Astrocyte of the hippocampus (primary cell): ENCODE results near the gene KSR2.
"Not testable (repeated sequence)": the region's sequence is repeated elsewhere in the genome, so short reads cannot be mapped to it uniquely, and the experiment has no call there.

ENCODE experiments used
- DNase-seq: peaks from one replicate; pipeline ENCODE4 v3.0.0; 2011; ENCODE audit warnings: low read depth, low spot score

KSR2 gene

DNA sequence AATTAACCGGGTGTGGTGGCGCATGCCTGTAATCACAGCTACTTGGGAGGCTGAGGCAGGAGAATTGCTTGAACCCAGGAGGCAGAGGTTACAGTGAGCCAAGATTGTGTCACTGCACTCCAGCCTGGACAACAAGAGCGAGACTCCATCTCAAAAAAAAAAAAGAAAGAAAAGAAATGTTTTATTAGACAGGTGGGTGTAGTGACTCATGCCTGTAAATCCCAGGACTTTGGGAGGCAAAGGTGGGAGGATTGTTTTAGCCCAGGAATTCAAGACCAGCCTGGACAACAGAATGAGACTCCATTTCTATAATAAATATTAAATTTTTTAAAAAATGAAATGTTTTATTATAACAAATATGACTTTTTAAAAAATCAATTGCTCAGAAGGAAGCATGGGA is 77.5 kb downstream of the KSR2 start:
- DNase-seq = not testable (repeated sequence)

DNA sequence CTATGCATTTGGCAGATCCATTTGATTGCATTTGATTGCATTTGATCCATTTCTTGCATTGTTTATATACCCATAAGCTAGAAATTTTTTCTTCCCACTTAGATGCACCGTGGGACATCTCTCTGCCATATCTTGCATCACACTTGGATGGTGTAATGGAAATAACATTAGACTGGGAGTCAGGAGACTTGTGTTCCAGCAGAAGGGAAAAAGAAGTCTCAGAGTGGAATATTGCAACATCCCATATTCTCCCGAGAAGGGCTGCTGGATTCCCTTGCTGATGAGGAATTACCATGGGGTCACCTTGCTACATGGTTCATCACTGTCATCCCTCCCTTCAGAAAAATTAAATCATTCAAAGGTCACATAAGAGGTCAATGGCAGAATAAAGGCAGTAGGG is 78.1 kb downstream of the KSR2 start:
- no peak for DNase-seq

DNA sequence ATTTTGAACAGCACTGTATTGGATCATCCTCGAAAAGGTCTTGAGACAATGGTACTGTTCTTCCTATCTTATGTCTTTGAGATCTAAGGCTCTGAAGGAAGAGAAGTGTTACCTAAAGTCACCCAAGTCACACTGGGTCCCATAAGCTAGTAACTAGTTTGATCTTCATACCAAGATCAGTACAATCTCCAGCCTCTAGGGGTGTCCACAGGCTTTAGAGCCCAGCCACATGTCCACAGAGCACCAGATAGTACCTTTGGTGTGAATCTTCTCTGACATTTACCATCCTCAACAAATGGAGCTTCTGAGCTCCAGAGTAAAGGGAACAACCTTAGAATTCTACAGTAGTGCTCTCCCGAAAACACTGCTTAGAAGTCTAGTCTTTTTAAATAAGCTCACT is 78.7 kb downstream of the KSR2 start:
- no peak for DNase-seq

- no peak for DNase-seq
Observed at GRCh38 chr12:117889098-117889497, 79.7 kb downstream of the KSR2 start.

DNA sequence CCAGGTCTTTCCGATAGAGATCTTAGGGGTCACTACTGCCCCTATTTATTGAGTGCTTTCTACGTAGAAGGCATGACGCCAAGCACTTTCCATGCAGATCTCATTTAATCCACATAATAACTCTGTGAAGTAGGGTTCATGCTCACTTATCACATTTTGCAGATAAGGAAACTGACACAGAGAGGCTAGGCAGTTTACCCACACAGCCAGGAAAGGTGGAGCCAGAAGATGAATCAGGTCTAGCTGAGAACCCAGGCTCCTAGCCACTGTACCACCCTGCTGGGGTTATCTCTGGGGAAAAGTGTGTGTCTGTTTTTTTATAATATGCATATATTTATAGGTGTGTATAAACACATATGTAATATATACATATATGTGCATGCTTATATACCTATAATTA is 83.6 kb downstream of the KSR2 start:
- DNase-seq = no peak

DNA sequence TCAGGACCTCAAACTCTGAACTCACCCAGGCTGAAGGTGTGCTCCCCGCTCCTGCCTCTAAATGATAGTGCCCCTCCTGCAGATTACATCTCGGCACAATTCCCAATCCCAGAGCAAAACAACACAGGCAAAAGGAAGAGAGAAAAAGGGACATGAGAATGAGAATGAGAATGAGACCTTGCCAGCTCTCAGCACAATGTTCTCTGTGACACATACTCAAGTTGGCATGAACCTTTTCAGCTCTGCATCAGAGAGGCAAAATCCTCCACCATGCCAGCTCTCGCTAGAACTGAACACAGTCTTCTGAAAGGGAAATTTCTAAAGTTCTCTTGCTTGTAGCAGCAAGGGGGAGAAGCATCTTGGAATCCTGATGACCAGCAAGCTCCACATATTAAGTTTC is 84.6 kb downstream of the KSR2 start:
- no peak for DNase-seq

DNA sequence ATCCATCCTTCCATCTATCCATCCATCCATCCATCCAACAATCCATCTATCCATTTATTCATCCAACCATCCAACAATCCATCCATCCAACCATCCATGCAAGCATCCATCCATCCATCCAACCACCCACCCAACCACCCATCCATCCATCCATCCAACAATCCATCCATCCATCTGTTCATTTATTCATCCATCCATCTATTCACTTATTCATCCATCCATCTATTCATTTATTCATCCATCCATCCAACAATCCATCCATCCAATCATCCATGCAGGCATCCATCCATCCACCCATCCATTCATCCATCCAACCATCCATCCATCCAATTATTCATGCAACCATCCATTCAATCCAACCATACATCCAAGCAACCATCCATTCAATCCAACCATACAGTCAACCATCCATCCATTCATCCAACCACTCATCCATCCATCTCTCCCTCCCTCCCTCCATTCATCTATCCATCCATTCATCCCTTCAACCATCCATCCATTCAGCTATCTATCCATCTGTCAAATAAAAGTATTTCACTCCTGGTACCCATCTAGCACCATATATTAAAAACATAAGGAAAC is 86.1 kb downstream of the KSR2 start:
- DNase-seq = no peak

GRCh38 chr12:117882181-117882580 is 86.6 kb downstream of the KSR2 start:
- no peak for DNase-seq

DNA sequence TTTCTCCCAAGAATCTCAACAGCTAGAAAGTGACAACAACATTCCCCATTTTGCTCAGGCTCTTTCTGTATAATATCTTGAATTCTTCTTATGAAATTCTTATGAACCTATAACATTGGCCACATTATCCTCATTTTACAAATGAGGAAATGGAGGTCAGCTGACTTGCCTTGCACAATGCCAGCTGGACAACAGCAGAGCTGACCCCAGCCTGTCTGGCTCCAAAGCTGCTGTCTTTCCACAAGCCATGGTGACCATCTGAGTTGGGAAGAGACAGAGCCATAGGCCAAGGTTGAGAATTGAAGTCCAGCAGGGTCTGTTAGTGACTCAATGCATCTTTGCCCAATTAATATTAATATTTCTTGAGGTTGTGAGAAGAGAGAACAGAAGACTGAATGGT is 87.3 kb downstream of the KSR2 start:
- no peak for DNase-seq

- DNase-seq = no peak
Observed at GRCh38 chr12:117878605-117879004, 90.2 kb downstream of the KSR2 start.

DNA sequence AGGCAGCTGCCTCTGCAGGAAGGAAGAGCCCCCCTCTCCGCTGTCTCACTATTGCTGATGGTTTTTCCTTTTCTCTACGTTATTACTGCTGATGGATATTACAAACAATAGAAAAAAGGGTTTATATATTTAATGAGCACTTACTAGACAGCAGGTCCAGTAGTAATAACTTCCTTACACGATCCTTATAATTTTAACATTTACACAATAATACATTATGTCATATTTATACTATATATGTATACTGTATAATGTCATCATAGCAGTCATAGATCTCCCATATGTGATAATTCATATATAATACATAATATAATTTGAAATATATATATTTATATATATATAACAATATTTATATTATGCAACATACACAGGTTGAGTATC is 92.4 kb downstream of the KSR2 start:
- DNase-seq = no peak

- DNase-seq = peak; percentile 76
Observed at GRCh38 chr12:117875744-117876435, 92.9 kb downstream of the KSR2 start.

GRCh38 chr12:117874842-117875434 is 93.9 kb downstream of the KSR2 start:
- peak; percentile 79 for DNase-seq

GRCh38 chr12:117874198-117874597 is 94.6 kb downstream of the KSR2 start:
- not testable (repeated sequence) for DNase-seq

DNA sequence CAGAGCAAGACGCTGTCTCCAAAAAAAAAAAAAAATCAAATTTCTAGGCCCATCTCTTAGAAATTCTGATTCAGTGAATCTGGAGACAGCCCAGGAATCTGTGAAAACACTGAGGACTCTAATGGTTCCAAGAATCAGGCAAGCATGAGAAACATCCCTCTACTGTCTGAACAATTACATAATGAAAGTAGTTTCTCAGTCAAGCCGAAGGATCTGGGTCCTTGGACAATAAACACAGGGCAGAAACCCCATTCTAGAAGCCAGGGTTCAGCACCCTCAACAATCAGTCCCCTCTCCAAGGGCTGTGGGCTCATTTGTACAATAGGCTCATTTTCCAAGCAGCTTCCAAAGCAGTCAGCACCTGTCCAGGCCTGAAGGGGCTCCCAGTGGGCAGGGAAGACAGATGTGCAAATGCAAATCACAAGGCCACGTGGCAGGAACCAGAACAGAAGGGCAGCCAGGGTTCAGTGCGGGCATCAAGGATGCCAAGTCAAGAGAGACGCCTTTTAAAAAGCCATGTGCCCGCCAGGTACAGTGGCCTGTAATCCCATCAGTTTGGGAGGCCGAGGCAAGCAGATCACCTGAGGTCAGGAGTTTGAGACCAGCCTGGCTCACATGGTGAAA is 96.1 kb downstream of the KSR2 start:
- no peak for DNase-seq

GRCh38 chr12:117869551-117869950 is 99.2 kb downstream of the KSR2 start:
- DNase-seq = no peak

DNA sequence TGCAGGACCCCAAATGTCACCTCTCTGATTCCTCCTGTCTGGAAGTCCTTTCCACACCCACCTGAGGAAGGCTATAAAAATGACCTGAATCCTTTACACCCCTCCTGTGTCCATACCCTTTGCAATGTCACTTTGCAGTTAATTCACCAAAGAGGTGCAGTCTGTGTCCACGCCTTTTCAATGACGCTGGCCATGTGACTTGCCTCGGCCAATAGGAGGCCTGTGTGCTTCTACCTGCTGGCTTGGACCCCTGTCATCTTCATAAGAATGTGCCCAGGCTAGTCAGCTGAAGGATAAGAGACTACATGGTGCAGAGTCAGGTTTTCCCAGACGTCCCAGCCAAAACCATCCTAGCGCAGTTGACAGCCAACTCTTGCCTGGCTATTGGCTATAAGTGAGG is 101.4 kb downstream of the KSR2 start:
- DNase-seq = no peak

- DNase-seq = no peak
Observed at GRCh38 chr12:117865505-117865904, 103.3 kb downstream of the KSR2 start.

- DNase-seq = peak; percentile 33
Observed at GRCh38 chr12:117863002-117863709, 105.6 kb downstream of the KSR2 start.

- DNase-seq = no peak
Observed at GRCh38 chr12:117861691-117862090, 107.1 kb downstream of the KSR2 start.

DNA sequence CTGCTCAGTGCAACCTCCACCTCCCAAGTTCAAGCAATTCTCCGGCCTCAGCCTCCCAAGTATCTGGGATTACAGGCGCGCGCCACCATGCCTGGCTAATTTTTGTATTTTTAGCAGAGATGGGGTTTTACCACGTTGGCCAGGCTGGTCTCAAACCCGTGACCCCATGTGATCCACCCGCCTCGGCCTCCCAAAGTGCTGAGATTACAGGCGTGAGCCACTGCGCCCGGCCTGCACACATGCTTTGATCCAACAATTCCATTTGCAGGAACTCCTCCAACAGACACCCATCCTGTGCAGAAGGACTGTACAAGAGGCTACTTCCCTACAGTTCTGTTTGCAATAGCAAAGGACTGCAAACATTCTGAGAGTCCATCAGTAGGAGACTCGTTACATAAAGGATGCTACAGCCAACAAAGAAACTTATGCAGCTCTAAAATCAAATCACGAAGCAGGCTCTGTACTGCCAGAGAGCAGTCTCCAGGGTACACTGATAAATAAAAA is 108.0 kb downstream of the KSR2 start:
- not testable (repeated sequence) for DNase-seq

DNA sequence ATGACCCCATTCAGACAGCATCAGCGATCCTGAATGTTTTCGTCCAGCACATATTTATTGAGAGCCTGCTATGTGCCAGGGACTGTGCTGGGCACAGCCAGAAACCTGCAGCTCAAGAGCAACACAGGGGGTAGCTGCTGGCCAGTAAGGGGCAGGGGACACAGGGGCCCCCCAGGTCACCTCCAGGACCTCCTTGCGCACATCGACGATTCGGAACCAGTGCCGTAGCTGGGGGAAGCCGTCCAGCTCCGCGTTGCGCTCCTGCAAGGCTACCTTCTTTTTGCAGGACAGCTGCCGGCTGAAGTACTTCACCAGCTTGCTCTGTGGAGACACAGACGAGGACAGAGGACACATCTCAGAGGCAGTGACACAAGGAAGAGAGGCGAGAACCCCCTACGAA is 108.7 kb downstream of the KSR2 start:
- DNase-seq = no peak
